HUES6 (cell line): ENCODE measurements around the gene ARFRP1.

Experiments
- H3K27ac ChIP-seq: 2 replicates; pipeline ENCODE4 v1.7.0; 2013; ENCODE audit warnings: low read depth, mild to moderate bottlenecking, low read length, inconsistent platforms
- H3K27me3 ChIP-seq: 2 replicates; pipeline ENCODE4 v1.6.1; 2013; ENCODE audit warnings: low read length; ENCODE audit not compliant: control insufficient read depth, insufficient read depth
- H3K36me3 ChIP-seq: 2 replicates; pipeline ENCODE4 v1.6.1; 2013; ENCODE audit warnings: low read length; ENCODE audit not compliant: control insufficient read depth, insufficient read depth
- H3K4me1 ChIP-seq: 2 replicates; pipeline ENCODE4 v1.6.1; 2013; ENCODE audit warnings: low read length; ENCODE audit not compliant: control insufficient read depth, insufficient read depth
- H3K4me3 ChIP-seq: 2 replicates; pipeline ENCODE4 v1.5.1; 2013; ENCODE audit warnings: low read depth, low read length
- H3K9ac ChIP-seq: one replicate; pipeline ENCODE4 v1.6.1; 2013; ENCODE audit warnings: mild to moderate bottlenecking, low read length
- H3K9me3 ChIP-seq: 2 replicates; pipeline ENCODE4 v1.6.1; 2013; ENCODE audit warnings: low read depth, low read length; ENCODE audit not compliant: control insufficient read depth, insufficient read depth

Gene ARFRP1

DNA sequence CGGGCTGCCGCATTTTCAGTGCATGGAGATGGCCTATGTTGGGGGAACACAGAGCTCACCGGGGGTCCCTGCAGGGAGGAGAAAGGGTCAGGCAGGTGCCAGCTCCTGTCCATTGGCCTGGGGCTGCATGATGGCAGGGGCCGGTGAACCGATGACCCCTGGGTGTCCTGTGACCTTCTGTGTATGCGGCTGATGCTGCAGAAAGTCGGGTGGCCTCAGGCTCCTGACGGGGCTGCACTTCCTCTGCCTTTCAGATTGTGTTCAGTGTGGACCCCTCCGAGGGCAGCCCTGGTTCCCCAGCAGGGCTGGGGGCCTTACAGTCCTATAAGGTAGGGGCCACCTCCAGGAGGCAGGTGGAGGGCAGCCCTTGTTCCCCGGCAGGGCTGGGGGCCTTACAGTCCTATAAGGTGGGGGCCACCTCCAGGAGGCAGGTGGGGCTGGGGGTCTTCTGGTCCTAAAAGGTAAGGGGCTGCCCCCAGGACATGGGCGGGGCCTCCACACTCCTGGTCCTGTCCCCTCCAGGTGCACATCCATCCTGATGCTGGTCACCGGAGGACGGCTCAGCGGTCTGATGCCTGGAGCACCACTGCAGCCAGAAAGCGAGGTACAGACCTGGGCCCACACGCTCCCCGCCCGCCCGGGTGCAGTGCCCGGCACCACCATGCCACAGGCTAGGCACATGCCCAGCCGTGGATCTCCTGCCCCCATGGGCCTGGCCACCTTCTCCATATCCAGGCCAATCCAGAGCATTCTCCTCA lies 22.3 kb downstream of the ARFRP1 start:
- Histone ChIP-seq H3K9ac (peak overlapping the region; percentile 30), H3K27me3 (no peaks in the 10 kb centered on the region), H3K27ac (no peak overlapping the region), H3K9me3 (no peaks in the 10 kb centered on the region), H3K4me3 (no peak overlapping the region), H3K36me3 (peaks cover 18% of the 10 kb centered on the region), H3K4me1 (no peaks in the 10 kb centered on the region; the same call in 1 of the 2 replicates)

DNA sequence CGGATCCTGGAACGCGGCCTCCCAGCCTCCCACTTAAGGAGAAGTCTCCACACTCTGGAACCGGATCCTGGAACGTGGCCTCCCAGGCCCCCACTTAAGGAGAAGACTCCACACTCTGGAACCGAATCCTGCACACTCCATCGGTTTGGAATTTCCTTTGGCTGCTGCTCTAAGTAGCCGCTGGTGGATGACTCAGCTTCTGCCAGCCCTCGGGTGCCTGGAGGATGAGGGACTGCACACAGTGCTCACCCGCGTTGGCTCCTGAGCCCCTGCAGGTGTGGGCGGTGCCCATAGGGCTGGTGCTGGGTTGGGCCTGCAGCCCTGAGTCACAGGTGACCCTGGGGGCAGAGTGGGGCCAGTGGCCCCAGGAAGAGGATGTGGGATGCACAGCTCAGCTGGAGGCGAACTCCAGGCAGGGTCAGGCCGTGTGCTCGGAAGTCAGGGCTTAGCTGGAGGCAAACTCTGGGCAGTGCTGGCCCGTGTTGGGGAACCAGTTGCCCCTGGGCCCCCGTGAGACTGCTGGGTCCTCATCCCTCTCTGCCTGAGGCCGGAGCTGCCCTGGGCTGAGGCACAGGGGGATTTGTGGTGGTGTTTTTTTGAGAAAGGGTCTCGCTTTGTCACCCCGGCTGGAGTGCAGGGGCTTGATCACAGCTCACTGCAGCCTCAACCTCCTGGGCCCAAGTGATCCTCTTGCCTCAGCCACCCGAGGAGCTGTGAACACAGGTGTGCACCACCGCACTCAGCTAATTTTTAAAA lies 25.2 kb downstream of the ARFRP1 start:
- no peaks in the 10 kb centered on the region for H3K27me3 ChIP-seq
- H3K9ac ChIP-seq, result no peak overlapping the region
- no peak overlapping the region for H3K4me3 ChIP-seq
- peak overlapping the region; percentile 18; the same call in 1 of the 2 replicates for H3K27ac ChIP-seq
- no peaks in the 10 kb centered on the region; the same call in 1 of the 2 replicates for H3K4me1 ChIP-seq
- no peaks in the 10 kb centered on the region for H3K9me3 ChIP-seq
- peaks cover 32% of the 10 kb centered on the region for H3K36me3 ChIP-seq

DNA sequence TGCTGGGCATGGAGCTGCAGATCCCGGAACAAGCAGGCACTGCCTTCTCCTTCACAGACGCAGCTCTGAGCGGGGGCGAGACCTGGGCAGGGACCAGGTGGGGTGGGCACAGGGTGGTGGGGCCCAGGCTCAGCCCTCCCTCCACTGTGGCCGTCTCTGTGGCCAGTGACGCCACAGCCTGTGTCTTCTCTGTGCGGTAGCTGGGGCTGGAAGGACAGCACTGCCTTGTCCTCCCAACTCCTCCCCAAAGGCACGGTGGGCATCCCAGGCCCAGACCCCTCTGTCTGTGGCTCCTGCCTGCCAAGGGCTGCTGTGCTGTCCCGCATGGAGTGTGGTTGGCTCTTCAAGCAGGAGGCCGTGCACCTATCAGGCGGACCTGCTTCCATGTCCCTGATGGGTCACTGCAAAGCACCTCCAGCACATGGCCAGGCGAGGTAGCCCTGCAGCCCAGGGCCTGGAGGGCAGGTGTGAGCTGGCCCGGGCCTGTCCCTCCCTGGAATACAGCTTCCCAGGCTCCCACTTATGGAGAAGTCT lies 26.1 kb downstream of the ARFRP1 start:
- Histone ChIP-seq H3K27ac (no peak overlapping the region), H3K4me1 (no peaks in the 10 kb centered on the region; the same call in 1 of the 2 replicates), H3K4me3 (no peak overlapping the region), H3K36me3 (peaks cover 38% of the 10 kb centered on the region), H3K9me3 (no peaks in the 10 kb centered on the region), H3K27me3 (no peaks in the 10 kb centered on the region), H3K9ac (no peak overlapping the region)

GRCh38 chr20:63680857-63681608 lies 26.7 kb downstream of the ARFRP1 start:
- Histone ChIP-seq H3K9me3 (no peaks in the 10 kb centered on the region), H3K9ac (no peak overlapping the region), H3K4me3 (no peak overlapping the region), H3K4me1 (no peaks in the 10 kb centered on the region; the same call in 1 of the 2 replicates), H3K27me3 (no peaks in the 10 kb centered on the region), H3K27ac (no peak overlapping the region), H3K36me3 (peaks cover 43% of the 10 kb centered on the region)

GRCh38 chr20:63680427-63680826 lies 27.3 kb downstream of the ARFRP1 start:
- H3K27ac ChIP-seq, result no peak overlapping the region
- H3K27me3 ChIP-seq, result no peaks in the 10 kb centered on the region
- H3K9me3 ChIP-seq, result no peaks in the 10 kb centered on the region
- peaks cover 49% of the 10 kb centered on the region for H3K36me3 ChIP-seq
- H3K9ac ChIP-seq, result no peak overlapping the region
- no peak overlapping the region for H3K4me3 ChIP-seq
- no peaks in the 10 kb centered on the region; the same call in 1 of the 2 replicates for H3K4me1 ChIP-seq

DNA sequence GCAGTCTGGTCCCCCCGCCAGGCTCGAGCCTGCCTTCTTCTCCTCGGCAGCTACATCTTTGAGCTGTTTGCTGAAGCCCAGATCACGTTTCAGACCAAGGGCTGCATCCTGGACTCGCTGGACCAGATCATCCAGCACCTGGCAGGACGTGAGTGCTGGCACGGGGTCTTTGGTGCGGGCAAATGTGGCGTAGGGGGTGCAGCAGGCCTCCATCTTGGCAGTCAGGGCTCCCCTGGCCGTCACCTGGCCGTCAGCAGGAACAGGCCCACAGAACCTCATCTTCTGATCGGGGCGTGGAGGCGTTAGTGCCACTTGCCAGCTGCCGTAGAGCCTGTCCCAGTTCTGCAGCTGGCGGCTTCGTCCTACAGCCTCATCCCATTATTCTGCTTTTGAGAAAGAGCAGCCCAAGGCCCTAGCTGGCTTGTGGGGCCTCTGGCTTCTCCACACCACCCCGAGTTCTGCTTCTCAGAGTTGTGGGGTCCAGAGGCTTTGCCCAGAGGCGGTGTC lies 27.9 kb downstream of the ARFRP1 start:
- H3K4me3 ChIP-seq, result no peak overlapping the region
- H3K27me3 ChIP-seq, result no peaks in the 10 kb centered on the region
- H3K9me3 ChIP-seq, result no peaks in the 10 kb centered on the region
- H3K27ac ChIP-seq, result no peak overlapping the region
- H3K36me3 ChIP-seq, result peaks cover 54% of the 10 kb centered on the region
- H3K4me1 ChIP-seq, result no peaks in the 10 kb centered on the region; the same call in 1 of the 2 replicates
- no peak overlapping the region for H3K9ac ChIP-seq

GRCh38 chr20:63678667-63679465 lies 28.9 kb downstream of the ARFRP1 start:
- no peak overlapping the region for H3K27ac ChIP-seq
- H3K4me1 ChIP-seq, result no peaks in the 10 kb centered on the region; the same call in 1 of the 2 replicates
- no peak overlapping the region for H3K4me3 ChIP-seq
- H3K9me3 ChIP-seq, result no peaks in the 10 kb centered on the region
- H3K9ac ChIP-seq, result no peak overlapping the region
- no peaks in the 10 kb centered on the region for H3K27me3 ChIP-seq
- H3K36me3 ChIP-seq, result peaks cover 62% of the 10 kb centered on the region

- Histone ChIP-seq H3K4me1 (no peaks in the 10 kb centered on the region), H3K4me3 (no peak overlapping the region), H3K27me3 (no peaks in the 10 kb centered on the region), H3K27ac (no peak overlapping the region), H3K9ac (no peak overlapping the region), H3K36me3 (peaks cover 62% of the 10 kb centered on the region), H3K9me3 (no peaks in the 10 kb centered on the region)
Observed at GRCh38 chr20:63678071-63678470, 29.7 kb downstream of the ARFRP1 start.

GRCh38 chr20:63675681-63676368 lies 32.0 kb downstream of the ARFRP1 start:
- Histone ChIP-seq H3K27ac (no peak overlapping the region), H3K27me3 (no peaks in the 10 kb centered on the region), H3K9me3 (no peaks in the 10 kb centered on the region), H3K4me1 (no peaks in the 10 kb centered on the region), H3K36me3 (peaks cover 61% of the 10 kb centered on the region), H3K9ac (no peak overlapping the region), H3K4me3 (no peak overlapping the region)
